K562 treated with DMSO at 1 percent for 24 hours (cell line): ENCODE results near the gene TTC38. TPM values are rescaled to one million over a fixed set of nuclear protein-coding genes. Genes with fewer than 3 reads are reported as not detected.

Experiments
- total RNA-seq: library from RNA; unstranded; fragments of 300-600 nt; gene quantifications from 2 replicates; pipeline ENCODE4 v1.2.3, GENCODE V29; 2022; ENCODE audit warnings: low read depth; ENCODE audit not compliant: insufficient read depth

Gene TTC38
- 18.9 and 25.6 TPM in 2 replicates for total RNA-seq

DNA sequence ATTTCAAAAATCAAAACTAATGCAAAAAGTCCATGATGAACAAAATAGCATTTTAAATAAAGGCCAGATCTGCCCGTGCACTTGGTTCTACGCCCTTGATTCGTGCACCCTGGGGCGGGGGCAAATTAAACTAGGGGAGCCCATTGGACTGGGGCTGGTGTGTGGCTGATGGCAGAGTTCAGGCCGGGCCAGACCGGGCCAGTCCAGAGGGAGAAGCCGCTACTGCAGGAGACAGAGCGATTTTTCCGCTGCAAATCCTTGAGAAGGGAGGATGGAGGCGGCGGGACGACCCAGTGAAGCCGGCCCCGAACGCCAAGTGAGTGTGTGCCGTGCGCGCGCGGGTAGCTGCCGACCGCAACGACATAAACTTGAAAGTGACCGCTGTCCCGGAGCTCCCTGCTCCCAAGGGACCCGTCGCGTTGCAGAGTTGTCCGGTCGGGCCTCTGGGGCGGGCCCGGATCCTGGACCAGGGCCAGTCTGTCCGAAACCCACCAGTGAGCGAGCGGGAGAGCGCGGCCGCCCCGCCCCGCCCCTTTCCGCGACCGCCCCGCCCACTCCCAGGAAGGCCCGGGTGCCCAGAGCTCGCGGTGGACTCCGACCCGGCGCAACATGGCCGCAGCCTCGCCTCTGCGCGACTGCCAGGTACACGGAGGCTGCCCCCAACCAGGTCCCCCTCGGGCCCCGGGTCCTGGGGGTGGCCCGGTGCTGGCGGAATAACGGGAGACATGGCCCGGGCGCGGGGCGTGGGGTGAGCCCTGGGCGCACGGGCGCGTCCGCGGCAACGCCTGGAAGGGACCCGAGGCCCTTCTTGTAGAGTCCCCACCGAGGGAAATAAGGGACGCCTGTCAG is at the start of gene TTC38:
Gene TTC38 (plus strand): TSS at position 578 of the 849 bp plus-strand sequence. CDS start 32 bp downstream, at position 610.

GRCh38 chr22:46250035-46250782 is 17.6 kb upstream of the TTC38 start, which contains the start of gene CDPF1:
TSS of gene CDPF1 (minus strand) at chr22:46250293. CDS start at chr22:46248284, 2,009 bp downstream.

DNA sequence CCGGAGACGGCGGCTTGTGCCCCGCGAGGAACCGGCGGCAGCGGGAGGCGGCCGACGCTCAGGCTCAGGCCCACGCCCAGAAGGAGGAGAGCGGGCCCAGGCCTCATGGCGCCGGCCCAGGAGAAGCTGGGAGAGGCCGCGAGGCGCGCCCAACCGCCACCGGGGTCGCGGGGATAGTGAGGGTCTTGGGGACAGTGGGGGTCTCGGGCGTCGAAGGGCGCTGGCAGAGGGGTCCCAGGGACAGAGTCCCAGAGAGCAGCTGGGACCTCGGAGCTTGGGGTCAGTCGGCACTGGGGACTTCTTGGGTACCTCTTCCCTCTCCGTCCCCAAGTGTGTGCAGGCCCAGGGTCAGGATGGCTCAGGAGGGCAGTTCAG is 4.6 kb upstream of the TTC38 start, which contains the start of gene PKDREJ:
Gene PKDREJ (minus strand): TSS at position 128 of the 375 bp plus-strand sequence. CDS start 21 bp downstream, at position 107.

GRCh38 chr22:46296257-46297150 is 28.7 kb downstream of the TTC38 start, which contains the start of gene GTSE1:
TSS of gene GTSE1 (plus strand) at chr22:46296870. CDS start at chr22:46297401, 531 bp downstream.

GRCh38 chr22:46335201-46336118 is 67.7 kb downstream of the TTC38 start, which contains the start of gene TRMU:
TSS of gene TRMU (plus strand) at chr22:46335714. CDS start at chr22:46335765, 51 bp downstream.

Other genes starting within 250 kb of the TTC38 start
- gene PPARA, start 117.5 kb upstream of the TTC38 start, total RNA-seq, result 2.2 and 5.2 TPM in 2 replicates
- 8.3 and 11.0 TPM in 2 replicates for gene CDPF1, start 17.7 kb upstream of the TTC38 start, total RNA-seq
- gene PKDREJ, start 4.7 kb upstream of the TTC38 start, total RNA-seq, result 0.88 and 0.89 TPM in 2 replicates
- 37.0 and 39.2 TPM in 2 replicates for gene GTSE1, start 28.9 kb downstream of the TTC38 start, total RNA-seq
- gene TRMU, start 67.7 kb downstream of the TTC38 start, total RNA-seq, result 27.8 and 35.0 TPM in 2 replicates